K562 (cell line): ENCODE data around the gene CRYZ. TPM values are rescaled to one million over a fixed set of nuclear protein-coding genes. Genes with fewer than 3 reads are reported as not detected.
A peak's percentile ranks its signal among the peaks of the same experiment; 100 is the strongest.

Experiments used
- DEAF1 ChIP-seq: fragments of 450-650 bp; formaldehyde crosslinking; IDR thresholded peaks from 2 replicates; pipeline ENCODE4 v1.4.0; 2020; ENCODE audit warnings: mild to moderate bottlenecking, moderate library complexity
- E2F8 ChIP-seq: fragments of 450-650 bp; IDR thresholded peaks from 2 replicates; pipeline ENCODE4 v1.7.1; 2018; ENCODE audit warnings: mild to moderate bottlenecking, low read depth; ENCODE audit not compliant: partially characterized antibody
- FOXM1 ChIP-seq, 2 experiments: fragments of 450-650 bp in 1 of 2; sonication (generic) in 1 of 2; formaldehyde crosslinking in 1 of 2; IDR thresholded peaks; 2 replicates each; pipeline versions ENCODE4 v1.6.1 to v1.9.0; 2017 to 2022; ENCODE audit warnings: low read depth in 2 of 2, mild to moderate bottlenecking in 2 of 2, missing genetic modification reagents in 1 of 2, moderate library complexity in 1 of 2
- PATZ1 ChIP-seq: fragments of 250-450 bp; sonication (Bioruptor Pico); IDR thresholded peaks from 2 replicates; pipeline ENCODE4 v1.5.0; 2020; ENCODE audit warnings: mild to moderate bottlenecking, borderline replicate concordance
- PML ChIP-seq: IDR thresholded peaks from 2 replicates; pipeline ENCODE4 v1.6.1; 2012; ENCODE audit warnings: low read length, inconsistent platforms
- RCOR1 ChIP-seq, 2 experiments: IDR thresholded peaks; 2 replicates each; pipeline ENCODE4 v1.6.1; 2012; ENCODE audit warnings: low read depth in 2 of 2, low read length in 2 of 2, borderline replicate concordance in 1 of 2, improper control_type of control experiment in 1 of 2
- SAFB2 ChIP-seq: fragments of 200-400 bp; formaldehyde crosslinking; IDR thresholded peaks from 2 replicates; pipeline ENCODE4 v1.6.1; 2018; ENCODE audit warnings: borderline replicate concordance, low read length, low read depth, moderate library complexity; ENCODE audit not compliant: severe bottlenecking
- ZNF318 ChIP-seq, 2 experiments: fragments of 450-650 bp; IDR thresholded peaks; 2 replicates each; pipeline ENCODE4 v1.6.1; 2016; ENCODE audit warnings: mild to moderate bottlenecking in 2 of 2, borderline replicate concordance in 1 of 2, low read depth in 1 of 2, moderate library complexity in 1 of 2
- polyA plus RNA-seq, 8 experiments: library from polyadenylated mRNA; depleted of rRNA in 4 of 8; stranded (reverse) in 5 of 8; unstranded in 3 of 8; fragments of >200 nt; fragmentation: Nextera tagmentation in 2 of 8; fragmentation: Illumina TruSeq in 1 of 8; extraction: Ambion mirVana in 2 of 8; extraction: Trizol in 1 of 8; gene quantifications; 2 replicates each; pipeline versions ENCODE4 v1.2.1 to v1.2.3, GENCODE V29; 2011 to 2014; ENCODE audit warnings: inconsistent platforms in 1 of 8, missing spikeins in 1 of 8
- total RNA-seq, 7 experiments: library from RNA; depleted of rRNA in 6 of 7; stranded (reverse); fragments of >200 nt in 6 of 7; fragmentation: Illumina TruSeq in 2 of 7; extraction: Trizol in 2 of 7; gene quantifications; 2 replicates each; pipeline versions ENCODE4 v1.2.1 to v1.2.3, GENCODE V29; 2011 to 2021; ENCODE audit warnings: low replicate concordance in 1 of 7

Gene CRYZ
- total and polyA plus RNA-seq, 9 of the 15 experiments (the other 6 are each of a cell fraction or from before 2014, with no cell fraction given), result 51.7 to 179 (median 81.4) TPM

- TF ChIP-seq SAFB2 (no peak), RCOR1 (IDR thresholded peaks at IDR 0.05; ENCODE audit: borderline replicate concordance in 1 of 2, low read depth in 2 of 2, low read length in 2 of 2) (peak in 1 of 2 experiments; percentile 46; a peak in 1 of 4 replicates), E2F8 (no peak), DEAF1 (CRISPR knock-in tag) (no peak), PML (peak; percentile 51; the same call in 1 of the 2 replicates), FOXM1 (IDR thresholded peaks at IDR 0.05; ENCODE audit: low read depth) (no peak), FOXM1 (CRISPR knock-in tag; IDR thresholded peaks at IDR 0.05; ENCODE audit: low read depth) (no peak), ZNF318 (IDR thresholded peaks at IDR 0.05; ENCODE audit: borderline replicate concordance in 1 of 2, low read depth in 1 of 2) (no peak), PATZ1 (CRISPR knock-in tag) (no peak)
Measured at GRCh38 chr1:74731399-74732052, 1.3 kb downstream of the CRYZ start (continued).
